HFFc6 (cell line): Measurements from ENCODE around the gene PTPA. TPM values are rescaled to one million over a fixed set of nuclear protein-coding genes. Genes with fewer than 3 reads are reported as not detected.

ENCODE experiments used
- DNase-seq: peaks from one replicate; pipeline ENCODE4 v3.0.0-alpha.2; 2018
- H3K27ac Mint-ChIP-seq: 2 replicates; pipeline ENCODE4 v1.8.0; 2020; ENCODE audit warnings: mild to moderate bottlenecking, mixed read lengths
- H3K27me3 Mint-ChIP-seq: 2 replicates; pipeline ENCODE4 v1.8.0; 2021; ENCODE audit warnings: mild to moderate bottlenecking, moderate library complexity, mixed read lengths; ENCODE audit not compliant: insufficient read depth
- H3K36me3 Mint-ChIP-seq: 2 replicates; pipeline ENCODE4 v1.8.0; 2021; ENCODE audit warnings: low read depth, mixed read lengths
- H3K4me1 Mint-ChIP-seq: 2 replicates; pipeline ENCODE4 v1.8.0; 2020; ENCODE audit warnings: low read depth, mixed read lengths
- H3K4me3 Mint-ChIP-seq: 2 replicates; pipeline ENCODE4 v1.8.0; 2020; ENCODE audit warnings: mild to moderate bottlenecking, moderate library complexity, mixed read lengths
- H3K9me3 Mint-ChIP-seq: 2 replicates; pipeline ENCODE4 v1.8.0; 2020; ENCODE audit warnings: mild to moderate bottlenecking, mixed read lengths
- CTCF ChIP-seq: fragments of 200-600 bp; sonication (generic); IDR thresholded peaks from 2 replicates; pipeline ENCODE4 v1.5.0; 2021; ENCODE audit warnings: antibody characterized with exemption, mild to moderate bottlenecking
- total RNA-seq, 6 experiments: library from RNA; stranded (reverse); fragmentation: NEBNext Ultra II Directional; extraction: Animal tissue kit (Norgen Biotek cat#: 25700); gene quantifications; 2 replicates in 1 of 6; 3 replicates in 5 of 6; pipeline ENCODE4 v1.2.3, GENCODE V29; 2021

The PTPA gene
- total RNA-seq, 6 experiments from 2014 or later, result 153 to 170 (median 162) TPM

GRCh38 chr9:129150672-129151211 is 39.5 kb downstream of the PTPA start:
- Mint-ChIP-seq H3K27me3 (peaks cover 2% of the 10 kb centered on the region), H3K4me1 (peaks cover 17% of the 10 kb centered on the region), H3K27ac (no peak overlapping the region; the same call in 1 of the 2 replicates), H3K9me3 (no peaks in the 10 kb centered on the region), H3K36me3 (no peaks in the 10 kb centered on the region), H3K4me3 (no peak overlapping the region)
- DNase-seq, result no peak
- TF ChIP-seq CTCF, result no peak

GRCh38 chr9:129151469-129151868 is 40.3 kb downstream of the PTPA start:
- Mint-ChIP-seq H3K9me3 (no peaks in the 10 kb centered on the region), H3K4me1 (peaks cover 10% of the 10 kb centered on the region), H3K36me3 (no peaks in the 10 kb centered on the region), H3K27me3 (peaks cover 2% of the 10 kb centered on the region), H3K4me3 (no peak overlapping the region), H3K27ac (no peak overlapping the region; the same call in 1 of the 2 replicates)
- DNase-seq, result no peak
- TF ChIP-seq CTCF, result no peak

- TF ChIP-seq CTCF, result no peak
- Mint-ChIP-seq H3K4me3 (no peak overlapping the region), H3K27me3 (peaks cover 2% of the 10 kb centered on the region), H3K27ac (no peak overlapping the region), H3K36me3 (no peaks in the 10 kb centered on the region), H3K4me1 (no peaks in the 10 kb centered on the region), H3K9me3 (no peaks in the 10 kb centered on the region)
- DNase-seq, result no peak
These were observed 43.8 kb downstream of the PTPA start for GRCh38 chr9:129154866-129155477.

- Mint-ChIP-seq H3K4me3 (no peak overlapping the region), H3K4me1 (peaks cover under 1% of the 10 kb centered on the region), H3K27me3 (peaks cover 2% of the 10 kb centered on the region; the same call in 1 of the 2 replicates), H3K9me3 (peaks cover under 1% of the 10 kb centered on the region; the same call in 1 of the 2 replicates), H3K27ac (no peak overlapping the region), H3K36me3 (peaks cover 5% of the 10 kb centered on the region)
- TF ChIP-seq CTCF, result no peak
- no peak for DNase-seq
These were observed 44.9 kb downstream of the PTPA start for GRCh38 chr9:129156163-129156562.

- Mint-ChIP-seq H3K27me3 (peaks cover 2% of the 10 kb centered on the region), H3K4me3 (no peak overlapping the region), H3K27ac (no peak overlapping the region; the same call in 1 of the 2 replicates), H3K9me3 (peaks cover 5% of the 10 kb centered on the region; the same call in 1 of the 2 replicates), H3K4me1 (peaks cover 13% of the 10 kb centered on the region), H3K36me3 (peaks cover 17% of the 10 kb centered on the region)
- DNase-seq, result no peak
- no peak for TF ChIP-seq CTCF
These were observed 49.7 kb downstream of the PTPA start for GRCh38 chr9:129160712-129161533.
